HG03575 (cell line): ENCODE measurements around the gene TSC22D3.

ENCODE experiments used
- ATAC-seq: cut with Tn5 transposase; IDR thresholded peaks from one replicate; pipeline ENCODE4 v1.9.1; 2021; ENCODE audit not compliant: unreplicated experiment, insufficient number of reproducible peaks, low FRiP score; ENCODE audit errors: extremely low read depth

The TSC22D3 gene

GRCh38 chrX:107716118-107716684, 59.4 kb downstream of the TSC22D3 start:
- ATAC-seq: no peak

- no peak for ATAC-seq
These were observed 60.1 kb downstream of the TSC22D3 start for GRCh38 chrX:107715331-107716117.

GRCh38 chrX:107714206-107714891, 61.2 kb downstream of the TSC22D3 start:
- ATAC-seq: no peak

- no peak for ATAC-seq
These were observed 61.9 kb downstream of the TSC22D3 start for GRCh38 chrX:107713543-107714205.

- no peak for ATAC-seq
These were observed 62.4 kb downstream of the TSC22D3 start for GRCh38 chrX:107713203-107713542.

GRCh38 chrX:107712231-107713202, 63.1 kb downstream of the TSC22D3 start:
- ATAC-seq: no peak

DNA sequence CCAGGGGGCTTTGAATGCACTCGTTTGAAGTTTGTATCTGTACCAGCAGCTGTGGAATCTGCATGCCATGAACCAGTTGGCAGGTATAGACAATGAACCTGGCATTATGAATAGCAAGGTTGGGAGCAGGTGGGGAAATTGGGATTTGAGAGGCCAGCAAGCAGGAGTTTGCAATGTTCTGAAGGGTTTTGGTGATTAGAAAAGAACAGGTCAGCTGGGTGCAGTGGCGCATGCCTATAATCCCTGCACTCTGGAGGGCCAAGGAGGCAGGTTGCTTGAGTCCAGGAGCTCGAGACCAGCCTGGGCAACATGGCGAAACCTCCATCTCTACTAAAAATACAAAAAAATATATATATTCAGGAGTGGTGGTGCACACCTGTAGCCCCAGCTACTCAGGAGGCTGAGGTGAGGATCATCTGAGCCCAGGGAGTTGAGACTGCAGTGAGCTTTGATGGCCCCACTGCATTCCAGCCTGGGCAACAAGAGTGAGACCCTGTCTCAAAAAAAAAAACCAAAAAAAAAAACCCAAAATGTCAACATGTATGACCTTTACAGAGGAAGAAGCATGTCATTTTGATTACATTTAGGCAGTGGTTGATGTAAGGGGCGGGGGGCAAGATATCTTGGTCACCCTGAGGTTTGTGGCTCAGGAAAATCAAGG, 63.9 kb downstream of the TSC22D3 start:
- no peak for ATAC-seq

DNA sequence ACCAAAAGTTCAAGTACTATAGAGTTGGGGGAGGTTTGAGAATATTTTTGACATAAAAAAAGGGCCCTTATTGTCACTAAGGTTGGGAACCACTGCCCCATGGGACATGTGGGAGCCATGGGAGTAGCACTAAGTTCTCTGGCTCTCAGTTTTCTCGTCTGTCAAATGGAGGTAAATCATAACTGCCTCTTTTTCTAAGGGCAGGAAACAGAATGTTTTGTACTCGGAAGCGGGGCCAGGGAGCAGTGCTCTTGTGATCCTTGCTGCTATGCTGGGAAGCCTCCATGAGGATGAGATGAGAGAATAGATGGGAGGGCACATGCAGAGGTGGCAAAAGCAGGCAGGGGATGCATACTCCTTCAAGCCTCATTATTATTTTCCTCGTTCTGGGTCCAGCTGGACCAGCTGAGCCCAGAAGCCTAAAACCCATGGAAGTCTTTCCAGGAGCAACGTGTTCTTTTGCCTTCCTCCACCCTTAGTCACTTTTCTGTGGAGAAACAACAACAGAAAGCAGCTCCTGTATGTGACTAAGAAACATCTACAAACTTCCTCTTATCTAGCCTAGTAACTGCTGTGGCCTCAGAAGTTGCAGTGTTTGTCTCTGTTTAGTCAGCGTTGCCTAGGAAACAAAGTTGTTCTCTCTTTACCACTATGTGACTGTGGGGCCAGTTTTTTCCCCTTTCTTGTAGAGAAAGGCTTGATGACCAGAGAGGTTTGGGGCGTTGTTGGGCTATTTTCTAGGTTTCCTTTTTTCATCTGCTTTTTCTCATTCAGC, 64.8 kb downstream of the TSC22D3 start:
- ATAC-seq: peak; percentile 95

DNA sequence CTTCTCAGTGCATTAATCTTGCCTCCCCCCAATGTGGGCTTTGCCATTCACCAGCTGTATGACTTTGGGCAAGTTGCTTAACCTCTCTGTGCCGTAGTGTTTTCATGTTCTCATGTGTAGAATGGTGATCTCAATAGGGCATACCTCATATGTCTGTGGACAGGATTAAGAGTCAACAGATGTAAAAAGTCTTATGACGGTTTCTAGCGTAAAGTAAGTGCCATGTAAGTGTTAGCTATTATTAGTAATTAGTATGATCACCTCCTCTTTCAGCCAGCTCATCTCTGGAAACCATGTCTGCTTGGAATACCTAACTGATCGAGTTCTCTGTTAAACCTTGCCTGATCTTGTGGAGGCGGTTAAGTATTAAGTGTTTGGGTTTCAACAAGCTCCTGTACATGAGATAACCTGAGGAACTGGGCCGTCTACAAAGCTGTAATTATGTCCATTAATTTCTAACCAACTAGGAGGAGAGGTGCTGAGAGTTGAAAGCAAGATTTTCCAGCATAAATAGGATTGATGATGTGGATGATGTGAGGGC, 66.3 kb downstream of the TSC22D3 start:
- no peak for ATAC-seq

GRCh38 chrX:107708762-107709161, 66.8 kb downstream of the TSC22D3 start:
- ATAC-seq: no peak

- ATAC-seq: no peak
These were observed 67.7 kb downstream of the TSC22D3 start for GRCh38 chrX:107707866-107708265.

DNA sequence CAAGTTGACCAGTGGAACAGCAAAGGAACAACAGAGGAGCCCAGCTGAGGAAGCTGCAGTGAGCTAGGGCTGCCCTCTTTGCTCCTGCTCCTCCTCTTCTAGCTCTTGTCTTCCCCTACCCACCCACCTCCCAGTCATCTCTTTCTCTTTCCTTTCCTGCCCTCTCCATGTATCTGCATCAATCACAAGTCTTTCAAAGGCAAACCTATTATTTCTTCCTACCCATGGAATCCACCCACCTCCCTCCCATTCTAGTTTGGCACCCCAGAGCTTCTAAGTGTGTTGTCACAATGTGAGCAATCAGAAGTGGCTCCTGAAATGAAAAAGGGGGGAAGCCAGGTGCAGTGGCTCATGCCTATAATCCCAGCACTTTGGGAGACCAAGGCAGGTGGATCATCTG, 69.3 kb downstream of the TSC22D3 start:
- ATAC-seq: no peak

GRCh38 chrX:107704587-107704986, 71.0 kb downstream of the TSC22D3 start:
- ATAC-seq: no peak

DNA sequence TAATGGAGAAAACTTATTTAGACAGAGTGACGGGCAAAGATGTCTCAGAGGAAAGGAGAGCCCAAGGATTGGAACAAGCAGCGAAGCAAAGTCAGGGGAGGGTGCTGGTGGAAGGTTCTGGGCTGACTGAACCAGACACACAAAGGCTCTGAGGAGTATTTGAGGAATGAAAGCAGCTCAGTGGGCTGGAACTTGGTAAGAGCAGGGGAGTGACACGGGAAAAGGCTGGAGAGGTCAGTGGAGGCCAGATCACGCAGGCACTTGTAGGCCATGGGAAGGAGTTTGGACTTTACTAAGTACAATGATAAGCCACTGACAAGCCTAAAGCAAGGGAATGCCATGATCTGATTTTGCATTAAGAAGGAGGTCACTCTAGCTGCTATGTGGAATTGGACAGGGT, 71.4 kb downstream of the TSC22D3 start:
- ATAC-seq: no peak

- ATAC-seq: peak; percentile 67
These were observed 74.0 kb downstream of the TSC22D3 start for GRCh38 chrX:107701493-107702121.

DNA sequence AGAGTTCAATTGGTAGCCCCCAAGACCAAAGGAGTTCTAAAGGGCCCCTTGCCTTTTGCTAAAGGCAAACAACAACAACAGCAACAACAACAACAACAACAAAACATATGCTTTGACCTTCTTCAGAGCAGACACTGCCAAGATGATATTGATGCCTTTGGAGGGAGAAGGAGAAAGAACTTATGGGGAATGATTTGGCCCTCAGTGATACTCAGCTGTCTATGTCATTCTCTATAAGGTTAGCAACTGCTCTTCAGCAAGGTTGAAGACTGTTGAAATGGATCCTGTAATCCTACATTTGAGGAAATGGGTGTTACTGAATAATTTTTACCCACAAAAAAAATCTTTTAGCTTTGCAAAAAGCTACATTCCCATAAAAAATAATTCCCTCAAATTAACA, 74.8 kb downstream of the TSC22D3 start:
- ATAC-seq: no peak

- no peak for ATAC-seq
These were observed 75.2 kb downstream of the TSC22D3 start for GRCh38 chrX:107700317-107700774.
